Skeletal muscle satellite cell (primary cell): ENCODE data around the gene CARF. TPM values are rescaled to one million over a fixed set of nuclear protein-coding genes. Genes with fewer than 3 reads are reported as not detected.

Experiments used
- H3K27me3 ChIP-seq: 2 replicates; pipeline ENCODE4 v1.7.0; 2013; ENCODE audit warnings: low read length; ENCODE audit not compliant: control insufficient read depth, insufficient read depth
- H3K36me3 ChIP-seq: 2 replicates; pipeline ENCODE4 v1.7.0; 2013; ENCODE audit warnings: mild to moderate bottlenecking, control low read depth, low read length; ENCODE audit not compliant: insufficient read depth
- H3K4me1 ChIP-seq: 2 replicates; pipeline ENCODE4 v1.7.0; 2013; ENCODE audit warnings: low read length; ENCODE audit not compliant: control insufficient read depth, insufficient read depth
- H3K4me2 ChIP-seq: 2 replicates; pipeline ENCODE4 v1.7.0; 2013; ENCODE audit warnings: mild to moderate bottlenecking, low read length
- H3K4me3 ChIP-seq: 2 replicates; pipeline ENCODE4 v1.7.0; 2013; ENCODE audit warnings: low read length
- H3K9ac ChIP-seq: 2 replicates; pipeline ENCODE4 v1.7.0; 2013; ENCODE audit warnings: mild to moderate bottlenecking, low read depth, low read length, moderate library complexity
- H3K9me3 ChIP-seq: replicated peaks from 2 replicates; pipeline ENCODE4 v1.7.0; 2013; ENCODE audit warnings: mild to moderate bottlenecking, control low read depth, low read length
- small RNA-seq: library from RNA; depleted of rRNA; stranded (forward); fragments of <200 nt; gene quantifications from one replicate; pipeline ENCODE3, GENCODE V24; 2012

The CARF gene

DNA sequence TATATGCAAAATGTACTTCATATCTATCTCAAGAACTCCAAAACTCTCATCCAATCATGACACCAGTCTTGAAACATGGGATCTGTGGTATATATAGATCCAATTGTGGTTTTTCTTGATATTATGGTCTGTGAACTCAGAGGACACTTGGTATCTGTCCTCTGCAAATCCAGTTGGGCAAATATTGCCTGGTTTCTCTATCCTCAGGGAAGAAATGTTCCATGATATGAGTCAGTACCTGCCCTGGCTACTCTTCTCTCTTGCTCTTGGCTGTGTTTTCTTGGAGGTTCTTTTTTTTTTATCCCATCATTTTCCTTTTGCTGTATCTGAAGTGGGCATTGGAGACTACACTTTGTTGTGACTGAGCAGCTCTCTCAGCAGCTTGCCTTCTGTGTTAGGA is 113.5 kb downstream of the CARF start:
- H3K27me3 ChIP-seq: no peaks in the 10 kb centered on the region
- H3K4me1 ChIP-seq: peaks cover 16% of the 10 kb centered on the region
- H3K4me3 ChIP-seq: no peak overlapping the region
- H3K9me3 ChIP-seq: no peaks in the 10 kb centered on the region
- no peak overlapping the region for H3K4me2 ChIP-seq
- no peak overlapping the region for H3K9ac ChIP-seq
- H3K36me3 ChIP-seq: no peaks in the 10 kb centered on the region

DNA sequence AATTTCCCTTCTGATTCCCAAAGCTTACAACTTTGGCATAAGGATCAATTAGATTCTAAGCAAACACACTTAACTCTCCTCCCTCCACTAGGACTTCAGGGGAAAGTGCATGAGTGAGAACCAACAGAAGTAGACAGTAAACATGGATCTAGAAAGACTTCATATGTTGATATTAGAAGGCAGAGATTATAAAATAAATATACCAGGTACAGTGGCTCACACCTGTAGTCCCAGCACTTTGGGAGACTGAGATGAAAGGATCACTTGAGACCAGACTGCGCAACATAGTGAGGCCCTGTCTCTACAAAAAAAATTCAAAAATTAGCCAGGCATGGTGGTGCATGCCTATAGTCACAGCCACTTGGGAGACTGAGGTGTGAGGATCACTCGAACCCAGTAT is 118.5 kb downstream of the CARF start:
- no peak overlapping the region for H3K4me3 ChIP-seq
- H3K9me3 ChIP-seq: no peaks in the 10 kb centered on the region
- H3K9ac ChIP-seq: no peak overlapping the region
- H3K27me3 ChIP-seq: no peaks in the 10 kb centered on the region
- no peak overlapping the region for H3K4me2 ChIP-seq
- H3K36me3 ChIP-seq: no peaks in the 10 kb centered on the region
- H3K4me1 ChIP-seq: no peaks in the 10 kb centered on the region

DNA sequence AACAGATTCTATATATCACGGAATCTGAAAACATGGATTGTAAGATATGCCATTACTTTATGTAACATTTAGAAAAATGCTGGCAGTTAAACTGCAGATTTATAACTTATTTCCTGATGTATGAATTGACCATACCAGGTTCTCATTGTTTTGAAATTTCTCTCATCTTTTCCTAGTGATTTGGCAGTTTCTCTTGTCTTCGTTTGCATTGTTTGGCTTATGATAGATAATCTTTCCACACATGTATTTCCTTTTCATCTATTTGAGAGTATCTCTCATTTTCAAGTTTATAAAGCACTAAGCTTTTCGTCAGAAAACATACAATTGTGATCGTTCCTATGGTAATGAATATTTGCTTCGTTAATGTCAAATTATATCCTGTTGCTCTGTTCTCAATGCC is 118.9 kb downstream of the CARF start:
- Histone ChIP-seq H3K27me3 (no peaks in the 10 kb centered on the region), H3K4me2 (no peak overlapping the region), H3K9me3 (no peaks in the 10 kb centered on the region), H3K9ac (no peak overlapping the region), H3K4me1 (no peaks in the 10 kb centered on the region), H3K36me3 (no peaks in the 10 kb centered on the region), H3K4me3 (no peak overlapping the region)

DNA sequence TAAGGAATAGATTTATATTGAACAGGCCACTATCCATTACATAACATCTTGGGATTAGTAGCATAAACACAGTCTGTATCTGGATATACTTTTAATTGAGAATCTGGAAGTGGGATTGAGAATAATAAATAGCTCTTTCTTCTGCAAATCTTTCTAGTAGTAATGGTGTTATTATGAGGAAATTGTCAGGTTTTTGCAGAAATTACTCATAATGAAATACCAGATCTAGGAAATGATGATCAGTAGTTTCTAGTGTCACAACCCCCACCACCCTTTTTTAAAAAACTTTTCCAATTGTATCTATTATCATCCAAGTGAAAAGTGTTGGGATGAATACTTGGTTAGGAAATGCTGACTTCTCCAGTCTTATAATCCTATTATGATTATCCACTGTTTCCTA is 121.3 kb downstream of the CARF start:
- Histone ChIP-seq H3K36me3 (no peaks in the 10 kb centered on the region), H3K27me3 (no peaks in the 10 kb centered on the region), H3K4me2 (no peak overlapping the region), H3K9me3 (no peaks in the 10 kb centered on the region), H3K4me3 (no peak overlapping the region), H3K4me1 (no peaks in the 10 kb centered on the region), H3K9ac (no peak overlapping the region)

DNA sequence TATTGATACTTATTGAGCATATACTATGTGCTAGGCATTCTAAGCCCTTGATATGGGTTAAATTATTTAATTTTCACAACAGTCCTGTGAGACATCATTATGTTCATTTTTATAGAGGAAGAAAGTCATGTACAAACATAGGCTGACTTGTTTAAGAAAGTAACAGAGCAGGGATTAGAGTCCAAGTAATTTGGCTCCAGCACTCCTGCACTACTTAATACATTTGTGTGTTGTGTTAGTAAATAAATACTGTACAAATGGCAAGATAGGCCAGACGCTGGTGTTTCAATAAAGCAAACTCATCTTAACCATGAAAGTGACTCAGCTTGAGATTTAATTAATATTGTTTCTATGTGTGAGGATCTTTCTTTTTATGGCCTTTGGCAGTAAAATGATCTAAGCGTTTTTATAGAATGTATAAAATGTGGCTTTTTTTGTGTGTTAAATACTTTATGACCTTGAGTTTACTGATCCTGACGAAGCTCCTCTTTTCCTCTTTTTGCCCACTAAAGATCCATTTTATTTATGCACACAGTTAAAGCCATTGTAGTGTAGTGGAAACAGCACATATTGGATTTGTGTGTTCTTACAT is 123.9 kb downstream of the CARF start:
- H3K36me3 ChIP-seq: peaks cover 4% of the 10 kb centered on the region
- H3K9ac ChIP-seq: no peak overlapping the region
- no peaks in the 10 kb centered on the region for H3K9me3 ChIP-seq
- H3K4me1 ChIP-seq: no peaks in the 10 kb centered on the region
- H3K4me2 ChIP-seq: no peak overlapping the region
- H3K27me3 ChIP-seq: no peaks in the 10 kb centered on the region
- H3K4me3 ChIP-seq: no peak overlapping the region

Small RNA genes lying within 50 kb of the gene (small RNA-seq; reads per million reads assigned to genes)
- not detected for gene AC010900.2
